Measurements from ENCODE around the gene HIPK2.
A peak's percentile ranks its signal among the peaks of the same experiment; 100 is the strongest.

The HIPK2 gene

GRCh38 chr7:139695588-139695987, 82.2 kb downstream of the HIPK2 start:
- no peak for DNase-seq (ENCODE audit: low read depth in 2 of 2)

DNA sequence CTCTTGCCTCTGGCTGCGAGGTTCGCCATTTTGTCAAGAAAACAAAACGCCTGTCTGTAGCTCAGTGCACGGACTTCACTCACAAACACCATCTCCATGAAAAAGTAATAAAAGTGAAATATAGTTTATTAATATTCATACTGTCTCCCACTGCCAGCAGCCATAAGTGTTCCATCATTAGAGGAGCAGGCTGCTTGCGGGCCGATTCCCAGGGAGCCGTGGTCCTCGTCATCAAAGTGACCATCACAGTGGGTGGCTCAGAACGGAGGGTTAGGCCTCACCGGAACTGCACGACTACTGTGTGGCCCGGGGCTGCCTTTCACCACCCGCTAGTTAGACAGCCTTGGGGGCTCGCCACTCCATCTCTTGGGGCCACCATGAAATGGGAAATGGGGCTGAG, 82.7 kb downstream of the HIPK2 start:
- DNase-seq (ENCODE audit: low read depth in 2 of 2) = no peak

- DNase-seq (ENCODE audit: low read depth in 2 of 2) = no peak
Observed at GRCh38 chr7:139694389-139694676, 83.5 kb downstream of the HIPK2 start.

GRCh38 chr7:139693651-139694388, 84.0 kb downstream of the HIPK2 start:
- DNase-seq (ENCODE audit: low read depth in 2 of 2) = no peak

DNA sequence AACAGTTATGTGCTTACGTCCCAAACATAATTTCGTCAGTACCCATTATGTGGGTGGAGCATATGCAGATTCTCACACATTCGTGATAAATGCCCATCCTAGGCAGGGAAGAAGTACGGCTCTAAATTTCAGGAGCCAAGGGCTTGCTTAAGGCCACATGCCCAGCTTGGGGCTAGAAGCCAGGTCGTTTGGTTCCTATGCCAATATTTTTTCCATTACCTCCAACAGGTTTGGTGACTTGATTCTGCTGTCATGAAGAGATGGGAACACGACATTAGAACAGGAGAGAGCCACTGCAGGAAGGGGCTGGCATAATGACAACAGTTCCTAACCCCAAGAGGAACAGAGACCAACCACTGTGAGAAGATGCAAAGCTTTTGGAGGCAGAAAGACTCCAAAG, 85.1 kb downstream of the HIPK2 start:
- DNase-seq (ENCODE audit: low read depth in 2 of 2) = no peak

GRCh38 chr7:139691253-139691781, 86.5 kb downstream of the HIPK2 start:
- no peak for DNase-seq (ENCODE audit: low read depth in 2 of 2)

DNA sequence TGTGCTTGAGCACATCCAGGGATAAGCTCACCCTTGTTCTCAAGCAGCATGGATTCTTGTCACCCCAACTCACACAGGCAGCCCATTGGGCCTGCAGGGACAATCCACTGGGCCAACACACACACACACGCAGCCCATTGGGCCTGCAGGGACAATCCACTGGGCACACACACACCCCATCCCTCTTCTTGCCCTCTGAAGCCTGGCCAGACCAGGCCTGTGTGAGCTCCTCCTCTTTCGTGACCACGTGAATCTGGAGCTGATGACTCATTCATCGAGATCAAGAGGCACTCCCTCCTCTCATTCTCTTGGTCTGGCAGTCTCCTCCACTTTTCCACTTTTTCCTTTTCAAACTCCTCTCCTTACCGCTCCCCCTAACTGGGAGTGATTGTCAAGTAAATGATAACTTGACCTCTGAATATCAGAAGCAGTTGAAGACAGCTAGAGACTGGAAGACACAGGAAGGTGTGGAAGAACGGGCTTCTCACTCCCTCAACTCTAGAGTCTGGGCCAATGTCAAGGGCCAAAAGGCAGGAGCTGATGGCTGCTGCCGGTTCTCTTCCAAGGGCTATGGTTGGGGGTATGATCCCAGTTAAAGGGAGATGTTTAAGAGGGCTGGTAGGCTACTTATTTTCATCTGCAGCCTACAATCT, 89.7 kb downstream of the HIPK2 start:
- DNase-seq (ENCODE audit: low read depth in 2 of 2) = no peak

DNA sequence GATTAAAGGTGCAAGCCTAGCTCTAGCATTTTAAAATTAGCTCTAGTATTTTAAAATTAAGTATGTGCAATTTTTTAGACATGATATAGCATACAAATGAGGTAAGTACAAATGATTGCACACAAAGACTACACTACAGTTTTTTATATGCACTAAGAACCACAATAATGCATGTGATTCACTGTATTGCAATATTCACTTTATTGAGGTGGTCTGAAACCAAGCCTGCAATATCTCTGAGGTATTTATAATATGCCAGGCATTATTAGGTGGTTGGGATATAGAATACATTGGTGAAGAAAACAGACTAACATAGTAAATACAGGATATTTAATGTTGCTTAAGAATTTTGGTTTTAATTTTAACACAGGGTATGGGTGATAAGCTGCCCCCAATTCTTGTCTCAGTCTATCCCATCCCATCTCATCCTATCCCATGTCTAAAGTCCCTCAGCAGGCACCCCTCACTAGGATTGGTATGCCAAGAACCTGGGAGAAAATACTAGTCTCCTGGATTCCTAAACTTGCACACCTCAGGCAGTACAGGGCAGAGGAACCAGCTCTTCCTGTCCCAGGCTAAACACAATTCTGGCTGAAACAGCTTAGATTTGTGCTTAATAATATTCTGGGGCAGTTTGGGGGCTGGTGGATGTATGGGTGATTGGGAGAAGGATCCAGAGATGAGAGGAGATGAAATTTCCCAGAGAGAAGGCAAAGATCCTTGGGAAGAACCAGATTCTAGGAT, 90.4 kb downstream of the HIPK2 start:
- no peak for DNase-seq (ENCODE audit: low read depth in 2 of 2)

- no peak for DNase-seq (ENCODE audit: low read depth in 2 of 2)
Observed at GRCh38 chr7:139683137-139683921, 94.5 kb downstream of the HIPK2 start.

DNA sequence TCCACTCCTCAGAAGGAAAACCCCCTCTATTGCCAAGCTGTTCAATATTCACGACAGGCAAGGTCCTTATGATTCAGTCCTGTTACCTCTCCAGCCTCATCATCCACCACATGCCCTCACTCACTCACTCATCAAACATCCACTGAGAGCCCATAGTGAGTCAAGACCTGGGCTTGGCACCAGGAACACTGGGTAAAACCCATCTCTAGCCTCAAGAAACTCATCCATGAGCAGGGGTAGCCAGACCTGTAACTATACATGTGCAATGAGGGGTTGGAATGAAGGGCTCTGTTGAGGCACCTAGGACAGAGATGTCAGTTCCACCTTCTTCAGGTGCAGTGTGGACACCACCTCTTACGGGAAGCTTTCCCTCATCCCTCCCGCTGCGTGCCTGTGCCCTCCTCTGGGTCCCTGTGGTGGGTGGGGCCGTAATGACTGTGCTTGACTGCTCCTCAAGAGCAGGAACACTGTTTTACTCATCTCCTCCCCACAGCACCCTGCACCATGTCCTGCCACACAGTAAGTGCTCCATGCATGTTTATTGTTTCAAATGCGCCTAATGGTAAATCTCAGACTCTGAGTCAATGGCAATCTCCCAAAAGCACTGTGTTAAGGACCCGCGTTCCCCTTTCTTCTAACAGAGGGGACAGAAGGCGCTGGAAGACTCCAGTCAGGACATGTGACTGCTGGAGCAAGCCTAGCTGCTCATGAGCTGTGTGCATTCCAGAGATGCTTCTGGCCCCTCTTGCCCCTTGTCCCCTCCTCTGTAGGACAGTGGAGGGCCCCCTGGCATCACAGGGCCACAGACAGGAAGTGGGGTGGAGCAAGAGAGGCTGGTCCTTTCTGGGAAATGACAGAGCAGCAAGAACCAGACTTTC, 95.4 kb downstream of the HIPK2 start:
- DNase-seq (ENCODE audit: low read depth in 2 of 2) = no peak

GRCh38 chr7:139681812-139682135, 96.0 kb downstream of the HIPK2 start:
- DNase-seq (ENCODE audit: low read depth in 2 of 2) = no peak

DNA sequence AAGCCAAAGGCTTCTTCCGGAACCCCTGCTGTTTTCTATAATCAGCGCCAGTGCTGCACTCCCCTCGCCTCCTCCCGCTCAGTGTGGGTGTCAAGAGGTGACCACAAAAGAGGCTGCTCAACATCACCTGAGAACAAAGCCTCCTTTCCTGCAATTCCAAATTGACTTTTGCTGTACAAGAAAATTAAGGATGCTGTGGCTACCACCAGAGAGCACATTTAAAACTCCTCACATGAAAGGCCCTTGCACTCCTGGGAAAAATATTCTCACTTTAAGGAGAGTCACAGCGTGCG, 96.4 kb downstream of the HIPK2 start:
- no peak for DNase-seq (ENCODE audit: low read depth in 2 of 2)

- DNase-seq (ENCODE audit: low read depth in 2 of 2) = peak; percentile 34 to 52
Observed at GRCh38 chr7:139680676-139681462, 96.9 kb downstream of the HIPK2 start.

- no peak for DNase-seq (ENCODE audit: low read depth in 2 of 2)
Observed at GRCh38 chr7:139679731-139680594, 97.8 kb downstream of the HIPK2 start.

DNA sequence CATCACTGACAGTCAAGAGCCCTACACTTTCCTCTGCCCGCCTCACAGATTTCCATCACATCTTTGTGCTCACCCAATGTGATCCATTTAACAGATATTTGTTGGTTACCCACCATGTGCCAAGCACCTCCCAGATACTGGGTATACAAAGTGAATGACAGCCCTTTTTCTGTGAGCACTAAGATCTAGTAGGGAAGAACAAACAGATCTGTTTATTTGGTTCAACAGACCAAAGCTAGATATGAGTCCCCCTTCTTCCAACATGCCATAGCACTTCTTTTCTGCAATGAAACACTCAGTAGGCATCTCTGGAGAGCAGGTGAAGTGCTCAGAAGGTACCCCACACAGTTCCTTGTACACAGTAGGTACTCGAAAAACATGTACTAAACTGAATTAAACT, 101.4 kb downstream of the HIPK2 start:
- no peak for DNase-seq (ENCODE audit: low read depth in 2 of 2)

DNA sequence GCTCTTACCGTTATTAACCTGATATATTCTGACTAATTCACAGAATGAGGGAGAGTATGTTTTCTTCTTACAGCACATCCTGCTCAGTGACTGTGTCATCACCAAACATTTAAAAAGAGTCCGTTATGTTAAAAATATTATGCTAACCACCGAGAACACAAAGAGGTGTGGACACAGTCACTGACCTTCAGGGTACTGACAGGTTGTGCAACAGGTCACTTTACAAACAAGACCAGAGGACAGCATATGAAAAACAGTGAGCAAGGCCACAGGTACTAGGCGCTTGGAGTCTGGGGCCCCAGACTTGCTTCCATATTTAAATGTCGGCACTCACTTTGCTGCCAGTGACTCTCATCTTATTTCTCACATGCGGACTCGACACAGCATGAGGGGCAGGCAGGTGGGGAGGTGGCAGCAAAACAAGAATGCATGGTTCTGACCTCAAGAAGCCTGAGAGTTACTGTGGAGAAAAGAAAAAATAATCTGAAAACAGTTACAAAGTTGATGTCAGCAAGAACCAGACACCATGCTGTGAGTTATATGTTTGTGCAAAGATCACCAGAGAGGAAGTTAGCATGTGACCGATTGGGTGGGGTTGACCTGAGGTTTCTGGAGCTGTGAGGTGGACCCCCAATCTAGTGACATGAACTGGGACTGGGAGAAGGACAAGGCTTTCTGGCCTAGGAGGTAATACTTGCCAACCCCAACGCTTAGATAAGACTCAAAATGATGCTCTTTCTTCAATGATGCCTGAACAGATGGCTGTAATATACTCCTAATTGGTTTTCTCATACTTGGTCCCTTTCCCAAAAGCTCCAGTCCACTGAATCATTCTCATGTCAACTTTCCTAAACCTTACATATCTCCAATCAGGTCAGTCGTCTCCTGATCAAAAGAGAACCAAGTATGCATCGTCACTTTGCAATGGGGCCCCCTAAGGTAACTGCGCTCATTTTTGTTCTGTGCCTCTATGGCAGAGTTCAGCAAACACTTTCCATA, 102.4 kb downstream of the HIPK2 start:
- DNase-seq (ENCODE audit: low read depth in 2 of 2) = no peak

GRCh38 chr7:139674752-139675126, 103.1 kb downstream of the HIPK2 start:
- DNase-seq (ENCODE audit: low read depth in 2 of 2) = no peak

GRCh38 chr7:139674341-139674740, 103.5 kb downstream of the HIPK2 start:
- DNase-seq (ENCODE audit: low read depth in 2 of 2) = no peak

Data from stimulated activated CD8-positive, alpha-beta memory T cell treated with anti-CD3 and anti-CD28 coated beads, Interleukin-2, amount 100 ng/mL, for 1 hour (primary cell).